ENCODE data around the gene POU2AF1. TPM values are rescaled to one million over a fixed set of nuclear protein-coding genes. Genes with fewer than 3 reads are reported as not detected.
"Not testable (repeated sequence)": the region's sequence is repeated elsewhere in the genome, so short reads cannot be mapped to it uniquely, and the experiment has no call there.

The POU2AF1 gene
- total RNA-seq, 1 donor from 2014 or later = 0.10 TPM

GRCh38 chr11:111409915-111410314 lies 30.8 kb upstream of the POU2AF1 start:
- DNase-seq (ENCODE audit: low spot score) = no peak

GRCh38 chr11:111408789-111409727 lies 30.0 kb upstream of the POU2AF1 start:
- DNase-seq (ENCODE audit: low spot score) = no peak

- no peak for DNase-seq (ENCODE audit: low spot score)
These were observed 28.6 kb upstream of the POU2AF1 start for GRCh38 chr11:111407652-111408051.

GRCh38 chr11:111406589-111406988 lies 27.5 kb upstream of the POU2AF1 start:
- no peak for DNase-seq (ENCODE audit: low spot score)

- DNase-seq (ENCODE audit: low spot score) = no peak
These were observed 27.0 kb upstream of the POU2AF1 start for GRCh38 chr11:111406091-111406490.

- no peak for DNase-seq (ENCODE audit: low spot score)
These were observed 26.5 kb upstream of the POU2AF1 start for GRCh38 chr11:111405551-111405950.

- DNase-seq (ENCODE audit: low spot score) = no peak
These were observed 24.1 kb upstream of the POU2AF1 start for GRCh38 chr11:111403051-111403726.

GRCh38 chr11:111402411-111402810 lies 23.3 kb upstream of the POU2AF1 start:
- DNase-seq (ENCODE audit: low spot score) = no peak

- DNase-seq (ENCODE audit: low spot score) = not testable (repeated sequence)
These were observed 22.9 kb upstream of the POU2AF1 start for GRCh38 chr11:111401957-111402356.

GRCh38 chr11:111400595-111400994 lies 21.5 kb upstream of the POU2AF1 start:
- no peak for DNase-seq (ENCODE audit: low spot score)

GRCh38 chr11:111399187-111400031 lies 20.3 kb upstream of the POU2AF1 start:
- DNase-seq (ENCODE audit: low spot score) = no peak

- no peak for DNase-seq (ENCODE audit: low spot score)
These were observed 18.0 kb upstream of the POU2AF1 start for GRCh38 chr11:111397034-111397433.

- no peak for DNase-seq (ENCODE audit: low spot score)
These were observed 16.7 kb upstream of the POU2AF1 start for GRCh38 chr11:111395749-111396148.

GRCh38 chr11:111395081-111395480 lies 16.0 kb upstream of the POU2AF1 start:
- DNase-seq (ENCODE audit: low spot score) = no peak

- not testable (repeated sequence) for DNase-seq (ENCODE audit: low spot score)
These were observed 15.1 kb upstream of the POU2AF1 start for GRCh38 chr11:111394147-111394546.

- no peak for DNase-seq (ENCODE audit: low spot score)
These were observed 14.5 kb upstream of the POU2AF1 start for GRCh38 chr11:111393585-111393984.

- no peak for DNase-seq (ENCODE audit: low spot score)
These were observed 14.0 kb upstream of the POU2AF1 start for GRCh38 chr11:111393096-111393495.

GRCh38 chr11:111392552-111392951 lies 13.5 kb upstream of the POU2AF1 start:
- no peak for DNase-seq (ENCODE audit: low spot score)

- no peak for DNase-seq (ENCODE audit: low spot score)
These were observed 12.5 kb upstream of the POU2AF1 start for GRCh38 chr11:111391328-111392124.

- no peak for DNase-seq (ENCODE audit: low spot score)
These were observed 9.8 kb upstream of the POU2AF1 start for GRCh38 chr11:111388842-111389241.

GRCh38 chr11:111388420-111388819 lies 9.3 kb upstream of the POU2AF1 start:
- DNase-seq (ENCODE audit: low spot score) = no peak
